ENCODE measurements around the gene ZNHIT3. TPM values are rescaled to one million over a fixed set of nuclear protein-coding genes. Genes with fewer than 3 reads are reported as not detected.
A peak's percentile ranks its signal among the peaks of the same experiment; 100 is the strongest.

The ZNHIT3 gene
- total RNA-seq, 1 donor from 2014 or later, result 68.4 TPM

DNA sequence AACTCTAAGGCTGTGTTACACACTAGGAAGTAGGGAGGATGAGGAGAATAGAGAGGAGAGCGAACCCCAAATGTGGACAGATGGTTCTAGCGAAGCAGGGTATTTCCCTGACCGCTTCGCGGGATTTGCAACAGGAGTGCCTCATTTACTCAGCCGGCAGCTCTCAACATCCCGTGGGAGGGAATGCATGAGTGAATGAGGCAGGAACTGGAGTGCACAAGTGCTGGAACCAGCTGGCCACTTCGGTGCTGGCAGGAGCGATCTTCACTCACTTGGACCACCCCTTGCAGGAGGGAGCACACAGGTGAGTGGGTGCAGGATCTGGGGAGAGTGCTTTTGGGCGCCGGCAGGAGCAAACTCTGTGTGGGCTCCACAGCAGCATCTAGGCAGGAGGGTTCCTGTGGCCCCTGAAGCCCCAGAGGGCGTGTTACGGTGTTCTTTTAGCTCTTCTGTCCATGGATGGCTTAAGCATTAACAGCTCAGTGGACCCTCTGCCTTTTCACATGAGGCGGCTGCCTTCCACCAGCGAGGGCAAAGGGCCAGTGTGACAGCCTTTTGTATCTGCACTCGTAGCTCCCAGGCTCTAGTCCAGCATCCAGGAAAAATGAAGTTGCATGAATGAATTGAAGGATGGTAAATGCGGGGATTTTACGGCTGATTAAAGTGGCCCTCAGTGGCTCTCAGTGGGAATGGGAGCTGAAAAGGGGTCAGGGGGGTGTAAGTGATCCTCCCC is 17.4 kb upstream of the ZNHIT3 start:
- Histone ChIP-seq H3K4me3 (no peak overlapping the region), H3K36me3 (no peaks in the 10 kb centered on the region), H3K4me1 (peaks cover 10% of the 10 kb centered on the region), H3K27me3 (peaks cover 91% of the 10 kb centered on the region), H3K9me3 (ENCODE audit: low read depth) (no peaks in the 10 kb centered on the region), H2AFZ (replicated peaks) (no peak overlapping the region), H4K20me1 (ENCODE audit: low read depth) (peaks cover 9% of the 10 kb centered on the region), H3K79me2 (ENCODE audit: low read depth) (no peaks in the 10 kb centered on the region), H3K27ac (no peak overlapping the region), H3K9ac (no peak overlapping the region), H3K4me2 (peak overlapping the region; percentile 39), H3F3A (ENCODE audit: low read depth) (no peaks in the 10 kb centered on the region)
- TF ChIP-seq EZH2phosphoT487 (IDR thresholded peaks at IDR 0.05) (no peak), EZH2 (IDR thresholded peaks at IDR 0.05) (no peak)
- TF ChIP-seq, protein P1, sequence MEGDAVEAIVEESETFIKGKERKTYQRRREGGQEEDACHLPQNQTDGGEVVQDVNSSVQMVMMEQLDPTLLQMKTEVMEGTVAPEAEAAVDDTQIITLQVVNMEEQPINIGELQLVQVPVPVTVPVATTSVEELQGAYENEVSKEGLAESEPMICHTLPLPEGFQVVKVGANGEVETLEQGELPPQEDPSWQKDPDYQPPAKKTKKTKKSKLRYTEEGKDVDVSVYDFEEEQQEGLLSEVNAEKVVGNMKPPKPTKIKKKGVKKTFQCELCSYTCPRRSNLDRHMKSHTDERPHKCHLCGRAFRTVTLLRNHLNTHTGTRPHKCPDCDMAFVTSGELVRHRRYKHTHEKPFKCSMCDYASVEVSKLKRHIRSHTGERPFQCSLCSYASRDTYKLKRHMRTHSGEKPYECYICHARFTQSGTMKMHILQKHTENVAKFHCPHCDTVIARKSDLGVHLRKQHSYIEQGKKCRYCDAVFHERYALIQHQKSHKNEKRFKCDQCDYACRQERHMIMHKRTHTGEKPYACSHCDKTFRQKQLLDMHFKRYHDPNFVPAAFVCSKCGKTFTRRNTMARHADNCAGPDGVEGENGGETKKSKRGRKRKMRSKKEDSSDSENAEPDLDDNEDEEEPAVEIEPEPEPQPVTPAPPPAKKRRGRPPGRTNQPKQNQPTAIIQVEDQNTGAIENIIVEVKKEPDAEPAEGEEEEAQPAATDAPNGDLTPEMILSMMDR (IDR thresholded peaks at IDR 0.05), result no peak
- Mint-ChIP-seq H3K27me3 (ENCODE audit: insufficient read depth, low read depth) (peaks cover 39% of the 10 kb centered on the region), H3K36me3 (no peaks in the 10 kb centered on the region), H3K27ac (no peak overlapping the region), H3K4me1 (peaks cover 5% of the 10 kb centered on the region), H3K9me3 (no peaks in the 10 kb centered on the region), H3K4me3 (no peak overlapping the region)
- peak; percentile 8 for DNase-seq (ENCODE audit: low spot score)

DNA sequence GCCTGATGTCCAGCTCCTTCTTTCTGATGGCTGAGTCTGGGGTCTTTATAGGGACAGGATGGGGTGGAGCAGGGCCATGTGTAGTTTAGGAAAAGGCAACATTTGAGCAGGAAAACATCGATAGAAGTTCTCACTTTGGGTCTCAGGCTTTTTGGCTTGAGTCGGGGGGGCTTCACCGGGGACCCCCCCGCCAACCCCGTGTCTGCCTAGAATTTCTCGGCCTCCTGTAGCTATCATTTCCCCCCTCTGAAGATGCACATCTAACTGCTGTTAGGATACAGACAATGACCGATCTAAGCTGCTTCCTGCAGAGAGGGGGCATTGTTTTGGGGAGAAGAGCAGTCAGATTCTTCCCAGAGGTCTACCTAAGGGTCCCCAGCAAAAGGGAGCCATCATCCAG is 16.7 kb upstream of the ZNHIT3 start:
- no peak for TF ChIP-seq EZH2 (IDR thresholded peaks at IDR 0.05)
- TF ChIP-seq, protein P1 (IDR thresholded peaks at IDR 0.05), result no peak
- no peak for TF ChIP-seq EZH2phosphoT487 (IDR thresholded peaks at IDR 0.05)
- H4K20me1 ChIP-seq (ENCODE audit: low read depth), result peaks cover 3% of the 10 kb centered on the region
- no peaks in the 10 kb centered on the region for H3K9me3 ChIP-seq (ENCODE audit: low read depth)
- Mint-ChIP-seq H3K36me3 (no peaks in the 10 kb centered on the region), H3K27me3 (ENCODE audit: insufficient read depth, low read depth) (peaks cover 39% of the 10 kb centered on the region), H3K4me3 (no peak overlapping the region), H3K4me1 (peaks cover 5% of the 10 kb centered on the region), H3K9me3 (no peaks in the 10 kb centered on the region), H3K27ac (no peak overlapping the region)
- no peaks in the 10 kb centered on the region for H3F3A ChIP-seq (ENCODE audit: low read depth)
- H3K9ac ChIP-seq, result no peak overlapping the region
- peaks cover 85% of the 10 kb centered on the region for H3K27me3 ChIP-seq
- H3K27ac ChIP-seq, result no peak overlapping the region
- H3K4me2 ChIP-seq, result no peak overlapping the region
- no peak for DNase-seq (ENCODE audit: low spot score)
- H2AFZ ChIP-seq (replicated peaks), result no peak overlapping the region
- no peak overlapping the region for H3K4me3 ChIP-seq
- peaks cover 10% of the 10 kb centered on the region for H3K4me1 ChIP-seq
- no peaks in the 10 kb centered on the region for H3K36me3 ChIP-seq
- H3K79me2 ChIP-seq (ENCODE audit: low read depth), result no peaks in the 10 kb centered on the region

DNA sequence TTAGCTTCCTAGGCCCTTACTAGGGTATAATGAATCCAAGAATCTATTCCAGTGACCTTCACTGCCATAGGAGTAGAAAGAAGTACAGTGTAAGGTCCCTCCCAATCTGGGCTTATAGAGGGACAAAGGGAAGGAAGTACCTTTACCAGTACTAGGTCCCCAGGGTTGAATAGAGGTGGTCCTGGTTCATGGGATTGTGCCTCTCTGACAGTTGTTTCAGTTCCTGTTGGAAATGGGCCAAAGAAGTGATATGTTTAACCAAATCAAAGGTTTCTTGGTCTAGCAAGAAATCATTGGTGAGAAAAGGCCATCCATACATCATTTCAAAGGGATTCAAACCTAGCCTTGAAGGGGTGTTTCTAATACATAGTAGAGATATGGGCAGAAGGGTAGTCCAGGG is 16.0 kb upstream of the ZNHIT3 start:
- no peaks in the 10 kb centered on the region for H3K9me3 Mint-ChIP-seq
- no peaks in the 10 kb centered on the region for H3K9me3 ChIP-seq (ENCODE audit: low read depth)
- no peaks in the 10 kb centered on the region for H3K36me3 Mint-ChIP-seq
- DNase-seq (ENCODE audit: low spot score), result no peak
- no peak overlapping the region for H3K27ac ChIP-seq
- no peak overlapping the region for H2AFZ ChIP-seq (replicated peaks)
- no peak overlapping the region for H3K4me3 ChIP-seq
- H3K4me1 ChIP-seq, result peaks cover 10% of the 10 kb centered on the region
- H3K79me2 ChIP-seq (ENCODE audit: low read depth), result no peaks in the 10 kb centered on the region
- no peak overlapping the region for H3K27ac Mint-ChIP-seq
- peaks cover 77% of the 10 kb centered on the region for H3K27me3 ChIP-seq
- peaks cover 38% of the 10 kb centered on the region for H3K27me3 Mint-ChIP-seq (ENCODE audit: insufficient read depth, low read depth)
- no peak overlapping the region for H3K4me2 ChIP-seq
- H3F3A ChIP-seq (ENCODE audit: low read depth), result no peaks in the 10 kb centered on the region
- no peaks in the 10 kb centered on the region for H3K36me3 ChIP-seq
- H3K4me1 Mint-ChIP-seq, result peaks cover 5% of the 10 kb centered on the region
- no peak overlapping the region for H3K4me3 Mint-ChIP-seq
- TF ChIP-seq EZH2phosphoT487 (IDR thresholded peaks at IDR 0.05) (no peak), EZH2 (IDR thresholded peaks at IDR 0.05) (no peak)
- TF ChIP-seq, protein P1 (IDR thresholded peaks at IDR 0.05), result no peak
- no peak overlapping the region for H3K9ac ChIP-seq
- no peaks in the 10 kb centered on the region for H4K20me1 ChIP-seq (ENCODE audit: low read depth)

Measured in neural progenitor cell (in vitro differentiated cells).